GM18508 (cell line): ENCODE measurements around the gene ZNF599.

Experiments used
- ATAC-seq: cut with Tn5 transposase; IDR thresholded peaks from one replicate; pipeline ENCODE4 v1.9.1; 2021; ENCODE audit warnings: moderate number of reproducible peaks; ENCODE audit not compliant: insufficient read depth, unreplicated experiment

Gene ZNF599

GRCh38 chr19:34757441-34757840, 15.6 kb downstream of the ZNF599 start:
- ATAC-seq: no peak

GRCh38 chr19:34744896-34745690, 27.9 kb downstream of the ZNF599 start:
- ATAC-seq: no peak

- ATAC-seq: peak; percentile 31
Observed at GRCh38 chr19:34734537-34735103, 38.4 kb downstream of the ZNF599 start.

GRCh38 chr19:34733746-34734536, 39.1 kb downstream of the ZNF599 start, which contains the start of gene ZNF181:
ZNF181 (plus strand) TSS chr19:34734243; CDS start chr19:34735038, 795 bp downstream.
- ATAC-seq: peak; percentile 60

- ATAC-seq: peak; percentile 15
Observed at GRCh38 chr19:34733266-34733745, 39.7 kb downstream of the ZNF599 start.

- ATAC-seq: no peak
Observed at GRCh38 chr19:34732612-34733211, 40.3 kb downstream of the ZNF599 start.

GRCh38 chr19:34731964-34732363, 41.1 kb downstream of the ZNF599 start:
- ATAC-seq: no peak

- ATAC-seq: no peak
Observed at GRCh38 chr19:34731019-34731829, 41.8 kb downstream of the ZNF599 start.

- ATAC-seq: no peak
Observed at GRCh38 chr19:34725400-34725799, 47.6 kb downstream of the ZNF599 start.

GRCh38 chr19:34722353-34722752, 50.7 kb downstream of the ZNF599 start:
- ATAC-seq: no peak

- ATAC-seq: no peak
Observed at GRCh38 chr19:34715357-34715756, 57.7 kb downstream of the ZNF599 start.

GRCh38 chr19:34713262-34713637, 59.8 kb downstream of the ZNF599 start:
- no peak for ATAC-seq

GRCh38 chr19:34712395-34713261, 60.4 kb downstream of the ZNF599 start:
- ATAC-seq: no peak

- ATAC-seq: no peak
Observed at GRCh38 chr19:34711890-34712289, 61.1 kb downstream of the ZNF599 start.
